MCF 10A (cell line): ENCODE data around the gene WFDC6. TPM values are rescaled to one million over a fixed set of nuclear protein-coding genes. Genes with fewer than 3 reads are reported as not detected.

Experiments used
- BruUV-seq: library from RNA; stranded (reverse); fragments of 400-500 nt; replicated peaks from 2 replicates; lab custom pipeline; 2021; lab: Mats Ljungman, UMichigan
- CTCF ChIA-PET: fragments of 300-600 bp; sonication (Branson Sonifier 250); formaldehyde crosslinking; extraction: SDS; loops from one replicate; lab custom pipeline; 2021; ENCODE audit warnings: antibody characterized with exemption, inconsistent platforms; lab: Yijun Ruan, JAX
- POLR2A ChIA-PET: fragments of 300-600, 350-650 bp; sonication (Branson Sonifier 250); formaldehyde crosslinking; extraction: SDS; loops from one replicate; lab custom pipeline; 2020; ENCODE audit warnings: antibody characterized with exemption, inconsistent platforms; lab: Yijun Ruan, JAX
- DNase-seq: peaks from one replicate; pipeline ENCODE4 v3.0.0-alpha.2; 2018; ENCODE audit not compliant: unreplicated experiment
- H3K27ac Mint-ChIP-seq: one replicate; pipeline ENCODE4 v1.8.0; 2022; ENCODE audit warnings: mild to moderate bottlenecking, low read depth, mixed read lengths; ENCODE audit not compliant: unreplicated experiment
- H3K27me3 Mint-ChIP-seq: one replicate; pipeline ENCODE4 v1.8.0; 2022; ENCODE audit warnings: mixed read lengths; ENCODE audit not compliant: insufficient read depth, unreplicated experiment
- H3K36me3 Mint-ChIP-seq: one replicate; pipeline ENCODE4 v1.8.0; 2022; ENCODE audit warnings: mild to moderate bottlenecking, moderate library complexity, mixed read lengths; ENCODE audit not compliant: insufficient read depth, unreplicated experiment
- H3K4me1 Mint-ChIP-seq: one replicate; pipeline ENCODE4 v1.8.0; 2022; ENCODE audit warnings: mixed read lengths; ENCODE audit not compliant: insufficient read depth, unreplicated experiment
- H3K4me3 Mint-ChIP-seq: one replicate; pipeline ENCODE4 v1.8.0; 2022; ENCODE audit warnings: mild to moderate bottlenecking, moderate library complexity, mixed read lengths; ENCODE audit not compliant: unreplicated experiment
- H3K9me3 Mint-ChIP-seq: one replicate; pipeline ENCODE4 v1.8.0; 2022; ENCODE audit warnings: mixed read lengths; ENCODE audit not compliant: unreplicated experiment
- intact Hi-C: fragments of 100-400 bp; cut with micrococcal nuclease; formaldehyde crosslinking; loops from 2 replicates; pipeline ENCODE4 v1.14.1; 2022
- total RNA-seq: library from RNA; stranded (reverse); gene quantifications from 2 replicates; pipeline ENCODE4 v1.2.3, GENCODE V29; 2022
- TF ChIP-seq, protein P1 (sequence below): fragments of 200-600 bp; IDR thresholded peaks from one replicate; pipeline ENCODE4 v1.8.0; 2022; ENCODE audit warnings: antibody characterized with exemption, mild to moderate bottlenecking; ENCODE audit not compliant: unreplicated experiment

WFDC6 gene
- total RNA-seq, 1 experiment from 2014 or later: not detected

DNA sequence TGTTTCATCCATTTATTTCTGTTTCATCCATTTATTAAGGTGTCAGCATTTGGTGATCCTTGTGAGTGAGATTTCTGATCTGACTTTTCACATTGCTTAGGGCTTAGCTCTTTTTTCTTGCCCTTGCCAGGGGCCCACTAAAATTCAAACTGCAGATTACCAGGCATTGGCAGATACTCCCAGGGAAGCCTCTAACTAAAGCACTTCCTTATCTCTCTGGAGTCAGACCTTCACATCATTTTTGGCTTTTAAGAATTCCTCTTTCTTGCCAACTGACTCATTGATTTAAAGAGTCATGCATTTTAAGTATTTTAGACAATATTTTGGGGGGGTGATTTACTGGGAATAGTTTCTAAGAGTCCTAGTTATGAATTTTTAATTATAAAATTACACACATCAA, 42.4 kb upstream of the WFDC6 start:
- peaks cover 28% of the 10 kb centered on the region for H3K27me3 Mint-ChIP-seq
- no peak overlapping the region for H3K4me3 Mint-ChIP-seq
- ChIA-PET CTCF (interaction anchor here (1.5 kb wide), 1 partner anchor 189 kb away, joined by 6 read pairs; no protein-coding TSS in a partner anchor), POLR2A (no interaction called here)
- no peaks in the 10 kb centered on the region for H3K4me1 Mint-ChIP-seq
- intact Hi-C loops: no loop called here
- no TSS peak for BruUV-seq
- H3K36me3 Mint-ChIP-seq: no peaks in the 10 kb centered on the region
- TF ChIP-seq, protein P1, sequence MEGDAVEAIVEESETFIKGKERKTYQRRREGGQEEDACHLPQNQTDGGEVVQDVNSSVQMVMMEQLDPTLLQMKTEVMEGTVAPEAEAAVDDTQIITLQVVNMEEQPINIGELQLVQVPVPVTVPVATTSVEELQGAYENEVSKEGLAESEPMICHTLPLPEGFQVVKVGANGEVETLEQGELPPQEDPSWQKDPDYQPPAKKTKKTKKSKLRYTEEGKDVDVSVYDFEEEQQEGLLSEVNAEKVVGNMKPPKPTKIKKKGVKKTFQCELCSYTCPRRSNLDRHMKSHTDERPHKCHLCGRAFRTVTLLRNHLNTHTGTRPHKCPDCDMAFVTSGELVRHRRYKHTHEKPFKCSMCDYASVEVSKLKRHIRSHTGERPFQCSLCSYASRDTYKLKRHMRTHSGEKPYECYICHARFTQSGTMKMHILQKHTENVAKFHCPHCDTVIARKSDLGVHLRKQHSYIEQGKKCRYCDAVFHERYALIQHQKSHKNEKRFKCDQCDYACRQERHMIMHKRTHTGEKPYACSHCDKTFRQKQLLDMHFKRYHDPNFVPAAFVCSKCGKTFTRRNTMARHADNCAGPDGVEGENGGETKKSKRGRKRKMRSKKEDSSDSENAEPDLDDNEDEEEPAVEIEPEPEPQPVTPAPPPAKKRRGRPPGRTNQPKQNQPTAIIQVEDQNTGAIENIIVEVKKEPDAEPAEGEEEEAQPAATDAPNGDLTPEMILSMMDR: no peak
- H3K27ac Mint-ChIP-seq: no peak overlapping the region
- H3K9me3 Mint-ChIP-seq: no peaks in the 10 kb centered on the region
- DNase-seq: no peak

DNA sequence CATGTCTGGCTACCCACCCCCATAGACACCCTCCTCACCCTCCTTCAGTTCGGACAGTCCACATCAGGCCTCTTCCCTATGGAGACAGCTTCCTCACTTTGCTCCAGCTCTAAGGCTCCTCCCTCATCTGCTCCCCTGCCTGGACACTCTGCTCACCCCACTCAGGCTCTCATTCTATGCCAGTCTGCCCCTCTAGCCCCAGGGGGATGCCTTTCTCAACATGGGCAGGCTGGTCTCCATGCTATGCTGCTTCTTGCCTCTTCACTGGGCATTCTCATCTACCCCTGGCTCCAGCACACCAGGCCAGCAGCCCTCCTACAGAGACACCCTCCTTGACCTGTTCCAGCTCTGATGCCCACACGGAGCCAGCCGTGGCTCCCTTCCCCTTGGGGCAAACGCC, 39.9 kb upstream of the WFDC6 start, which contains the start of gene WFDC8:
Gene WFDC8 (minus strand): TSS at position 101 of the 400 bp plus-strand sequence. CDS start 37 bp downstream, at position 64.
- Mint-ChIP-seq H3K4me1 (no peaks in the 10 kb centered on the region), H3K9me3 (no peaks in the 10 kb centered on the region), H3K27ac (no peak within 1 kb of the TSS), H3K36me3 (no peaks in the 10 kb centered on the region), H3K4me3 (no peak within 1 kb of the TSS), H3K27me3 (peaks cover 28% of the 10 kb centered on the region)
- ChIA-PET POLR2A (interaction anchor here (0.8 kb wide), 1 partner anchor 172 kb away, joined by 3 read pairs; no protein-coding TSS in a partner anchor), CTCF (no interaction called here)
- no TSS peak for BruUV-seq
- DNase-seq: no peak
- TF ChIP-seq, protein P1: no peak
- intact Hi-C loops: no loop called here

DNA sequence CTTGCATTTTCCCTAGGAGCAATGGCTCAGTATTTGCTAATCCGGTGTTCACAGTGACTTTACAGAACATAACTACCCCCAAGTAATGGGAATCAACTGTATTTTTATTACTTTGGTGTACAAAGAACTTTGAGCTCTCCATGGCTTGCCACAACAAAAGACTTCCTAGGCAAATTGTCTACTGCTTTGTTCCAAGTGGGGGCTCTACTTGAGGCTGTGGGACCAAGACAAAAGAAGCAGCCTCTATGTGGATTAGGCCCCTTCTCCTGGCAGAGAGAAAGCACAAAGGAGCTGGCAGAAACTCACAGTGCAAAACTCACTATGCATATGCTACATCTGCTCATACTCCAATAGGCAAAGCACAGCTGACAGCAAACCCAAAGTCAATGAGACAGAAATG, 38.9 kb upstream of the WFDC6 start:
- BruUV-seq: no TSS peak
- no peaks in the 10 kb centered on the region for H3K9me3 Mint-ChIP-seq
- intact Hi-C loops: no loop called here
- DNase-seq: no peak
- H3K36me3 Mint-ChIP-seq: no peaks in the 10 kb centered on the region
- no peaks in the 10 kb centered on the region for H3K4me1 Mint-ChIP-seq
- peaks cover 28% of the 10 kb centered on the region for H3K27me3 Mint-ChIP-seq
- TF ChIP-seq, protein P1: no peak
- no peak overlapping the region for H3K4me3 Mint-ChIP-seq
- ChIA-PET CTCF (interaction anchor here (1.1 to 1.5 kb wide), 2 partner anchors 14 to 16 kb away, joined by 3 to 6 read pairs; no protein-coding TSS in a partner anchor), POLR2A (interaction anchor here (0.6 kb wide), 1 partner anchor 45 kb away, joined by 3 read pairs; no protein-coding TSS in a partner anchor)
- H3K27ac Mint-ChIP-seq: no peak overlapping the region

DNA sequence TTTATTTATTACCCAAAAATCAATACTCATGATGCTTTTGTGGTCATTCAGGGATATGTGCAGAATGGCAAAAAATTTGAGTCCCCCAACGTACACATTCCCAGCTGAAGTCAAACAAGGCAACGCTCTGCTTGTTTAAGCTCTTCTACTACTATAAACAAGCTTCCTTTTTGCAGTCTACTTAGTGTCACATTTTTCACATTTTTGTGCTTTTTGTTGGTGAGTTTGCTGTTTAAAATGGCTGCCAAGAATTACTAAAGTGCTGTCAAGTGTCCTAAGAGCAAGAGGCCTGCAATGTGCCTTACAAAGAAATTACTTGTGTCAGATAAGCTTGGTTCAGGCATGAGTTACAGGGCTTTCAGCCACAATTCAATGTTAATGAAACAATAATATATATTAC, 37.7 kb upstream of the WFDC6 start:
- no TSS peak for BruUV-seq
- Mint-ChIP-seq H3K27ac (no peak overlapping the region), H3K36me3 (no peaks in the 10 kb centered on the region), H3K4me1 (no peaks in the 10 kb centered on the region), H3K9me3 (no peaks in the 10 kb centered on the region), H3K4me3 (no peak overlapping the region), H3K27me3 (peaks cover 29% of the 10 kb centered on the region)
- intact Hi-C loops: no loop called here
- ChIA-PET POLR2A (no interaction called here), CTCF (interaction anchor here (0.5 to 1.5 kb wide), 4 partner anchors 15 to 445 kb away, joined by 3 to 6 read pairs (median 4); no protein-coding TSS in a partner anchor)
- TF ChIP-seq, protein P1: no peak
- DNase-seq: no peak
